Tibial nerve (tissue), 4 donors: Measurements from ENCODE around the gene YARS1.

Experiments used
- EP300 ChIP-seq, 2 donors: sonication (generic); formaldehyde crosslinking; IDR thresholded peaks; one replicate each; pipeline ENCODE4 v1.6.1; 2017; ENCODE audit warnings: antibody characterized with exemption in 2 of 2, mild to moderate bottlenecking in 1 of 2
- POLR2A ChIP-seq, 2 donors: fragments of 450-650 bp; IDR thresholded peaks; one replicate each; pipeline ENCODE4 v1.6.1; 2017; ENCODE audit warnings: antibody characterized with exemption in 2 of 2, mild to moderate bottlenecking in 2 of 2, moderate library complexity in 2 of 2
- TF ChIP-seq, protein P1 (sequence below), 5 experiments: fragments of 200-600 bp in 3 of 5; fragments of 450-650 bp in 2 of 5; sonication (generic) in 3 of 5; IDR thresholded peaks; one replicate each; pipeline ENCODE4 v1.5.1; 2016 to 2019; ENCODE audit warnings: antibody characterized with exemption in 5 of 5, mild to moderate bottlenecking in 3 of 5, moderate library complexity in 2 of 5

DNA sequence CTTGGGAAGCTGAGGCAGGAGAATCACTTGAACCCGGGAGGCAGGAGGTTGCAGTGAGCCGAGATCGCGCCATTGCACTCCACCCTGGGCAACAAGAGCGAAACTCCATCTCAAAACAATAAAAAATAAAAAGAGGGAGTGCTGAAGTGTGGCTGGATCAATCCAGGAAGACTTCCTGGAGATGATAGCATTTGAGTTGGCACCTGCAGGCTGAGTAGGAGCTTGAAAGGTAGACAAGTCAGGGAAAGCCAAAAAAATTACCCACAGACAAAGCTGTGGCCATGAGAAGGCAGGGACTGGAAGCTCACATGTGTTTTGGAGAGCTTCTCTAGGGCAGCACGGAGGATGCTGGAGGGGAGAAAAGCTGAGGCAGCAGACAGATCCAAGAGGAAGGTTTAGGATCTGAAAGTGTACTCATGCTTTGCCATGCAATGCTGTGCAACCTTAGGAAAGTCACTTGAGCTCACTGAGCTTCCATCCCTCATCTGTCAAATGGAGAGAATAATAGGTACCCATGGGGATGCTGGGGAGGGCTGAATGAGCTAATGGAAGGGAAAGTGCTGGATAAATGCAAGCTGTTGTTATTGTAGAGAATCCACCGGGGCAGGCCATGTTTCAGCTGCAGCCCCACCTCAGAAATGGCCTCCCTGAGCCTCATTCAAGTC lies 88.6 kb downstream of the YARS1 start:
- TF ChIP-seq, protein P1, sequence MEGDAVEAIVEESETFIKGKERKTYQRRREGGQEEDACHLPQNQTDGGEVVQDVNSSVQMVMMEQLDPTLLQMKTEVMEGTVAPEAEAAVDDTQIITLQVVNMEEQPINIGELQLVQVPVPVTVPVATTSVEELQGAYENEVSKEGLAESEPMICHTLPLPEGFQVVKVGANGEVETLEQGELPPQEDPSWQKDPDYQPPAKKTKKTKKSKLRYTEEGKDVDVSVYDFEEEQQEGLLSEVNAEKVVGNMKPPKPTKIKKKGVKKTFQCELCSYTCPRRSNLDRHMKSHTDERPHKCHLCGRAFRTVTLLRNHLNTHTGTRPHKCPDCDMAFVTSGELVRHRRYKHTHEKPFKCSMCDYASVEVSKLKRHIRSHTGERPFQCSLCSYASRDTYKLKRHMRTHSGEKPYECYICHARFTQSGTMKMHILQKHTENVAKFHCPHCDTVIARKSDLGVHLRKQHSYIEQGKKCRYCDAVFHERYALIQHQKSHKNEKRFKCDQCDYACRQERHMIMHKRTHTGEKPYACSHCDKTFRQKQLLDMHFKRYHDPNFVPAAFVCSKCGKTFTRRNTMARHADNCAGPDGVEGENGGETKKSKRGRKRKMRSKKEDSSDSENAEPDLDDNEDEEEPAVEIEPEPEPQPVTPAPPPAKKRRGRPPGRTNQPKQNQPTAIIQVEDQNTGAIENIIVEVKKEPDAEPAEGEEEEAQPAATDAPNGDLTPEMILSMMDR (IDR thresholded peaks at IDR 0.05): no peak
- TF ChIP-seq POLR2A (IDR thresholded peaks at IDR 0.05): no peak
- no peak for TF ChIP-seq EP300 (IDR thresholded peaks at IDR 0.05)
